C4-2B (cell line): ENCODE results near the gene ZNF883.
"Not testable (repeated sequence)": the region's sequence is repeated elsewhere in the genome, so short reads cannot be mapped to it uniquely, and the experiment has no call there.

ENCODE experiments used
- CTCF ChIP-seq: fragments of 450-650 bp; conservative IDR thresholded peaks from 2 replicates; pipeline ENCODE4 v1.5.1; 2017; ENCODE audit warnings: mild to moderate bottlenecking
- ZFX ChIP-seq: fragments of 450-650 bp; IDR thresholded peaks from 2 replicates; pipeline ENCODE4 v1.6.1; 2017

GRCh38 chr9:113059581-113060284 lies 47.7 kb upstream of the ZNF883 start:
- not testable (repeated sequence) for TF ChIP-seq CTCF, ZFX
